Measurements from ENCODE around the gene F2RL1.
"Not testable (repeated sequence)": the region's sequence is repeated elsewhere in the genome, so short reads cannot be mapped to it uniquely, and the experiment has no call there.

Gene F2RL1

DNA sequence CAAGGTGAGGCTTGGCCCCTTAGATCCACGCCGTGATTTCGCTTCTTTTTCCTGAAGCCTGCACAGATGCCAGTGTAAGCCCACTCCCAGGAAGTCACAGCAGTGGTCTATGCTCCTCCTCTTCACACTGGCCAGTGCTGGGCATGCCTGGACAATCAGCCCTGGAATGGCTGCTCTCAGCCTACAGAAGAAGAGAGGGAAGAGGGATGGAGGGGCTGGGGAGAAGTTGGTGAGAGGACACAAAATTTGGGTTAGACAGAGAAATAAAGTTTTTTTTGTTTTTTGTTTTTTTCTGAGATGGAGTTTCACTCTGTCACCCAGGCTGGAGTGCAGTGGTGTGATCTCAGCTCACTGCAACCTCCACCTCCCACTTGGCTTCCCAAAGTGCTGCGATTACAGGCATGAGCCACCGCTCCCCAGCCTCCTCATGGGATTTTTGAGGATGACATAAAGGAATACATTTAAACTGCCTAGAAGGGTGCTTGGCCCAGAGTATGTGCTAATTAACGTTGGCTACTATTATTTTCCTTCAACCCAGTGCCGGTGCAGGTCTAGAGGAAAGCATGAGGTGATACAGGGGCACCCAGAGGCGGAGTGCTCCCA lies 31.8 kb downstream of the F2RL1 start:
- DNase-seq (ENCODE audit: low read depth): no peak

DNA sequence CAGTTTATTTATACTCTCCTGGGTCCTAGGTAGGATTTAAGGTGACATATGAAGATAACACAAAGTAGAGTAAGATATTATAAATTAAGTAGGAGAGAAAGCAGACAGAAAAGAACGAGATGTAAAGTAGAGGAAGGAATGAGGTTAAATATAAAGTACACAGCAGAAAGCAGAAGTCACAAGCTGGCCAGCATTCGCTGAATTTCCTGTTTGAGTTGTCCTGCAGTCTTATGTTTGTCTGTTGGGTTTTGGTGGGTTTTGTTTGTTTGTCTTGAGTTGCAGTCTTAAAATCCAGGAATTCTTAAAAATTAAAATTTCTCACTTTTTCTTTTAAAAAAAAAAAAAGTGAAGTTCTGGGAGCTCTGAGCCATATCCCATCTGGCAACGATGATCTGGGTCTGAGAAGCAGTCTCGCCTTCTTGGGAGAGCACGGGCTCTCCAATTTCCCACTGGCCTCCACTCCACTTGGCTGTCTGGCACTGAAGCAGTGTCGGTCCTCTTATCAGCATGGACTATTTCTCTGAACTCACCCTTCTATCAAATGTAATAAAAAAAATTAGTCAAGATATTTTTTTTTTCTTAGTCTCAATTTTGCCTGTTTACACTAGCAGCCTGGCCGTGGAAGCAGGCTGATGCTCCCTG lies 33.0 kb downstream of the F2RL1 start:
- DNase-seq (ENCODE audit: low read depth): no peak

DNA sequence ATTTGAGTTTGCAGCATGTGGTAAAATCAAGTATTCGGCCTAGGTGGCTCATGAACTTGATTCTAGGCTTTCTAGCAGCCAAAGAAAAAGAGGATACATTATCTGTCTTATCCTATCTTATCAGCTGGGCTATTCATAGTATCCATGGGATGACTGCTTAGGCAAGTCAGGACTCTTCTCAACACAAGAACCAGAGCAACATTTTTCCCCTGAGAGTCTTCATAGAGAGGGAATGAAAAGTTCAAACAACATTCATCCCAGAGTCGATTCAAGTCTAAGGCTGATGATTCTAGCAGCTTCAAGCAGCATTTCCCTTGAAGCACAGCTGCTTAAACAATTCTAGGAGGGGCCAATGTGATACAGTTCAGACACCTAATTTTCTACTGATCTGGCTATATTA lies 33.9 kb downstream of the F2RL1 start:
- peak; percentile 61 for DNase-seq (ENCODE audit: low read depth)

DNA sequence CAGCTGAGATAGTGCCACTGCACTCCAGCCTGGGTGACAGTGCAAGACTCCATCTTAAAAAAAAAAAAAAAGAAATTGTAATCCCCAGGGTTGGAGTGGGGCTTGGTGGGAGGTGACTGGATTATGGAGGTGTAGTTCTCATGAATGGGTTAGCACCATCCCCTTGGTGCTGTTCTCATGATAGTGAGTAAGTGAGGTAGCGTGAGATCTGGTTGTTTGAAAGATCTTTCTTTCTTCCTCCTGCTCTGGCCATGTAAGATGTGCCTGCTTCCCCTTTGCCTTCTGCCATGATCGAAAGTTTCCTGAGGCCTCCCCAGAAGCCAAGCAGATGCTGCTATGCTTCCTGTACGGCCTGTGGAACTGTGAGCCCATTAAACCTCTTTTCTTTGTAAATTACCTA lies 34.9 kb downstream of the F2RL1 start:
- DNase-seq (ENCODE audit: low read depth): not testable (repeated sequence)

DNA sequence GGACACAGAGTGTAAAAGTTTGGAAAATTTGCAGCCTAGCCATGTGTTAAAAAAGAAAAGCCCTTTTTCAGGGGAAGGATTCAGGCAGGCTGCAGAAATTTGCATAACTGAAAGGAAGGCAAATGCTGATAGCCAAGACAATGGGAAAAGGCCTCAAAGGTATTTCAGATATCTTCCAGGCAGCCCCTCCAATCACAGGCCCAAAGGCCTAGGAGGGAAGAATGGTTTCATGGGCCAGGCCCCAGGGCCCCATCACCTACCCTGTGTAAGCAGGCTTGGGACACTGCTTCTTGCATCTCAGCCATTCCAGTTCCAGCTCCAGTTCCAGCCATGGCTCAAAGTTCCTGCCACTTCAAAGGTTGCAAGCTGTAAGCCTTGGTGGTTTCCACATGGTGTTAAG lies 35.8 kb downstream of the F2RL1 start:
- DNase-seq (ENCODE audit: low read depth): no peak

DNA sequence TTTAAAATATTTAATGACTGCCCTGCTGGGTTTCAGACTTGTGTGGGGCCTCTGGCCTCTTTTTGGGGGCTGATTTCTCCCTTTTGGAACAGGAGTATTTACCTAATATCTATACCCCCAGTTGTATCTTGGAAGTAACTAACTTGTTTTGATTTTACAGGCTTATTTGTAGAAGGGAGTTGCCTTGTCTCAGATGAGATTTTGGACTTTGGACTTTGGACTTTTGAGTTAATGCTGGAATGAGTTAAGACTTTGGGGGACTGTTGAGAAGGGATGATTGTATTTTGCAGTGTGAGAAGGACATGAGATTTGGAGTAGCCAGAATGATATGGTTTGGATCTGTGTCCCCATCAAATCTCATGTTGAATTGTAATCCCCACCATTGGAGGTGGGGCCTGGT lies 36.7 kb downstream of the F2RL1 start:
- DNase-seq (ENCODE audit: low read depth): not testable (repeated sequence)

DNA sequence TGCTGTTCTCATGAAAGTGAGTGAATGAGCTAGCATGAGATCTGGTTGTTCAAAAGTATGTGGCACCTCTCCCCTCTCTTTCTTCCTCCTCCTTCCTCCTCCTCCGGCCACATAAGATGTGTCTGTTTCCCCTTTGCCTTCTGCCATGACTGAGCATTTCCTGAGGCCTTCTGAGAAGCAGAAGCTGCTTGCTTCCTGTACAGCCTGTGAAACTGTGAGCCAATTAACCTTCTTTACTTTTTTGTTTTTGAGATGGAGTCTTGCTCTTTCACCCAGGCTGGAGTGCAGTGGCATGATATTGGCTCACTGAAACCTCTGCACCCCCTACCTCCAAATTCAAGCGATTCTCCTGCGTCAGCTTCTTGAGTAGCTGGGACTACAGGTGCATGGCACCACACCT lies 37.1 kb downstream of the F2RL1 start:
- no peak for DNase-seq (ENCODE audit: low read depth)

DNA sequence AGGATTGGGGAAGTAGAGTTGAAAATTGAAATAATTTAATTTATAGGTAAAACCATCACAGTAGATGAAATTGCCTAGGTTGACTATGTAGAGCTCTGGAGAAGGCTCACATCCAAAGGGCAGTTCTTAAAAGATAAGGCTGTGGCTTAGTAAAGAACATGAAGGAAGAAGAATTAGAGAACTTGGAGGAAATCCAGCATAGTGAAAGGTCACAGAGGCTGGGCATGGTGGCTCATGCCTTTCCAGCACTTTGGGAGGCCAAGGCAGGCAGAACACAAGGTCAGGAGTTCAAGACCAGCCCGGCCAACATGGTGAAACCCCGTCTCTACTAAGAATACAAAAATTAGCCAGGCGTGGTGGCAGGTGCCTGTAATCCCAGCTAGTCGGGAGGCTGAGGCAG lies 38.0 kb downstream of the F2RL1 start:
- DNase-seq (ENCODE audit: low read depth): peak; percentile 56

DNA sequence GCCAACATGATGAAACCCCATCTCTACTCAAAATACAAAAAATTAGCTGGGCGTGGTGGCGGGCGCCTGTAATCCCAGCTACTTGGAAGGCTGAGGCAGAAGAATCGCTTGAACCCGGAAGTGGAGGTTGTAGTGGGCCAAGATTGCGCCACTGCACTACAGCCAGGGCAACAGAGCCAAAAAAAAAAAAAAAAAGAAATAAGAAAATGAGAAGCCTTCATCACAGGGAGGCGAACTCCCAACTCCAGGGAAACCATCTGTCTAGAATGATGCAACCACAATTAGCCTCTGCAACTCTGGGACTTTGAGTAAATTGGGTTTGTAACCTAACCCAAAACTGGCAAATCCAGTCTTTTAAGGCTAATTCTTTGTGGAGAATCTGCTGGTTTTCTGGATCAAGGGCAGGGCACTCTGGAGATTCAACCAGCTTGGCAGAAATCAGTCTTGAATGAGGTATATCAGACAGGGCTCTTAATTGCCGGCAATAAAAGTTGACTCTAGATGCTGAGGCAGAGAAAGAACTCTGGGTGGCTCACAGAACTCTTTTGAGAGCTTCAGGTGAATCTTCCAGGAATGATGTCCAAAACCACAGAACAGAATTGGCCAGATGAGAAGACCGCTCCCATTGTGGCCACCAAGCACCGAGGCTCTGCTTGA lies 40.9 kb downstream of the F2RL1 start:
- no peak for DNase-seq (ENCODE audit: low read depth)

DNA sequence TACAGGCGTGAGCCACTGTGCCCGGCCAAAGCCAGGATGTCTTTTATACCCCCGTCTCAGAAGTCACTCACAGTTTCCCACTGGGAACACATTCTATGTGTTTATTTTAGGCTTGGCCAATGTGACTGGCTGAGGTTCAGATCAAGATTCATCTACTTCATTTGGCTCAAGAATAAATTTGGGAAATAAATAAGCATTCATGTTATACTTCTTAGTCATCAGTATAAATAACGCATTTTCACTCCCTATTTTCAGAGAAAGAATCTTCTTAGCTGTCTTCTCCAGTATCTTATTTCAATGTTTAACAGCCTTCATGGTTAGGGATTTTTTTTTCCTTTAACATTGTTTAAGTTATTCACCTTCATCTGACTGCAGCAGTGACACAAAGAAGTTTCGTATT lies 42.8 kb downstream of the F2RL1 start:
- DNase-seq (ENCODE audit: low read depth): no peak

DNA sequence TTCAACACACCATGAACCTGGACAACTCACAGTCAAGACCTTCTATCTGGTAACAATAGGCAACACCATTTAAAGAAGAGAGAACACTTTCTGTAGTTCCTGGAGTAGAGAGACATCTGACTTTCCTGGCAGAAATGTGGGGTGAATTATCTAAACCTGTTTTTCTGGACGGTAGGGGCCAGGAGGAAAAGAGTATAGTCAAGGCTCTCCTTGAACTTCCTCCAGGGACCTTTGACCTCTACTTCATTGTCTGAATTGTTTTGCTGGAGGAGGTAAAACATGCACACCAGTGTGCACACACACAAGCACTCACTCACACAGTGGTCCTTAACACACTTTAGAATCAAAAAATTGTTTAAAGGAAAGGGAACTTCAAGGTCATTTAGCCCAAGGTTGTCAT lies 44.2 kb downstream of the F2RL1 start:
- no peak for DNase-seq (ENCODE audit: low read depth)

DNA sequence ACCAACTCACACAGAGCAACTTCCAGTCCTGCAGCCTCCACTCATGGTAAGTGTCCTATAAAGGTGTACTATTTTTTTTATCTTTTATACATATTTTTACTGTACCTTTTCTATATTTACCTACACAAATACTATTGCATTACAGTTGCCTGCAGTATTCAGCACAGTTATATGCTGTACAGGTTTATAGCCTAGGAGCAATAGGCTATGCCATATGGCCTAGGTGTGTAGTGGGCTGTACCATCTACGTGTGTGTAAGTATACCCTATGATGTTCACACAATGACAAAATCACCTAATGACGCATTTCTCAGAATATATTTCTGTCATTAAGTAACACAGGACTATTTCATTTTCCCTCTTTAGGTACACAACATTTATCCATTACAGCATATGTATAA lies 47.7 kb downstream of the F2RL1 start:
- DNase-seq (ENCODE audit: low read depth): no peak

DNA sequence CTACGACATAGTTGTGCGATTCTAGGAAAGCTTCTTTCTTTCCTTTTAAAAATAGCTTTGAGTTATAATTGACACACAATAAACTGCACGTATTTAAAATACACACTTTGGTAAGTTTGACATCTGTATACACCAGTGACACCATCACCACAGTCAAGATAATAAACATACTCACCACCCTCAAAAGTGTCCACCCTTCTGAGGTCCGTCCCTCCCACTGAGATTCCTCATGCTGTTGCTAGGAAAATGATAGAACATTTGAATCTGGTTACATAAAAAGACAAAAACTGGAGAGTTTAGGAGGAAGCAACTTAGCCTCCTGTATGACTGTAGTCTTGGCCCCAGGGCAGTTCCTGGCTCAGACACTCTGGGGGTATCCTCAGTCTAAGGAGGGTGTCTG lies 48.2 kb downstream of the F2RL1 start:
- DNase-seq (ENCODE audit: low read depth): no peak

DNA sequence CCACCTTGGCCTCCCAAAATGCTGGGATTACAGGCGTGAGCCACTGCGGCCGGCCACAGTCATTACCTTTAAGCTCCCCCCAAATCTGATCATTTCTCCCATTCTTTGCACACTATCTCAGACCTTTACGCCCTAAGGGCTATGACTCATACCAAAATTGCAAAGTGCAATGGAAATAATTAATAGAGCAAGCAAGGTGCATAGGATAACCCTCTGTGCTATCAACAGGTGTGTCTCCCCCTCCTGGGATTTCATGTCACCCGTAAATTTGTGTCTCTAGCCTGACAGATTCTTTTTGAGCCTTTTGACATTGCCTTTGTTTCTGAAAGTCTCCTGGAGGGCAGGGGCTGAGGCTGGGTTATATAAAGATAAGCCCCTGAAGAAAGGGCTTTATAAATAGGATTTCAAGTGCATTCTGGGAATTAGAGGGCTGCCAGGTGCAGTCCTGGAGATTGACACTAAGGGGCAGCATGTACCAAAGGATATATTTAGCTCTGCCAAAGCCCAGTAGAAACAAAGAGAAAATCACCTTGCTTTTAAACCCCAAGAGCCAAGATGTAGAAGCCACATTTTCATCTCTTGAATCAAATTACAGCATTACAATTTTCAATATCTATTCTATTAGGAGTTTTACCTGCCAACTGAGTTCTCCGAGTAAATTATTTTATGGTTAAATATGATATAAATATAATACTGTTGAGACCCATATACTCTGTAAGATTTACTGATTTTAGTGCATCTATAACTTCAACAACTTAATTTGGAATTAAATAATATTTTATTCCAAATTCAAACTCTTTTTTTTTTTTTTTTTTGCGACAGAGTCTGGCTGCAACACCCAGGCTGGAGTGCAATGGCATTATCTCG lies 49.2 kb downstream of the F2RL1 start:
- DNase-seq (ENCODE audit: low read depth): peak; percentile 60

DNA sequence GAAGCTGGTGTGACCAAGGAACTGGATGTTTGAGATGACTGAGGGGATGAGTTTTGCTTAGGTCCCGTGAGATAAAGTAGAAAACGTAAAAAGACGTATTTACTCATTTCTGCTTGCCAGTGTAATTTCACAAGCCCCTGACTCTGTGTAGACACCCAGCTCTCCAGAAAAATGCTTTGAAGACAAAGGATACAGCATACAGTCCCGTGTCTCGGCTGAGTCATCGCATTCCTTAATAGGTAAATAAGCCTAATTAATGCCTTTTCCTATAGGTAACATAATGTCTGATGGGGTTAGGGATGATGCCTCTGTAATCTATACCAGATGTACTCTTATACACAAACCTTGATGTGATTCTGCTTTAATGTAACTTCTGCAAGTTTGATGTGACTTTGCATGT lies 51.2 kb downstream of the F2RL1 start:
- DNase-seq (ENCODE audit: low read depth): no peak

DNA sequence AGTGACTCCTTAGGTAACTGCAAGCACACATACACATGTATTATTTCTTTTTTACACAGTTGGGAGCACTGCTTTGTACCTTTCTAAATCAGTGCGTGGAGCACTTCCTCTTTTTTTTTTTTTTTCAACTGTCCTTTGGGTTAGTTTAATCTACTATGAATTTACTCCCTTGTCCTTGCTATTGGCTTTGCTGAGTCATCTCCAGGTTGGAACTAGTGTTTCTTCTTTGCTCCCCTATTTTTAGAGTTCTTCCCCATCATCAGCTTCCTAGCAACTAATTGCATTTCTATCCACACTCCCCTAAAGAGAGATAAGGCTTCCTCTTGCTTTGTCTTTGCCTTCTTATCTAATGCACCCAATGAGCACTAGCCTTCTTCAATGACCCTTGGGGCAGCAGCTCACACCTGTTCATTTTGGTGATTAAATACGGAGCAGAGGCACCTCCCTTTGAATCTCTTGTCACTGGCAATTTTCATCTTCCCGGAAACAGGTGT lies 55.3 kb downstream of the F2RL1 start:
- DNase-seq (ENCODE audit: low read depth): no peak

Measured in amniotic epithelial cell (primary cell).